NCI-H2107 (cell line): ENCODE data around the gene ANP32E.
"Not testable (repeated sequence)": the region's sequence is repeated elsewhere in the genome, so short reads cannot be mapped to it uniquely, and the experiment has no call there.

ENCODE experiments used
- DNase-seq: peaks from one replicate; lab custom pipeline; 2025; lab: John Stamatoyannopoulos, UW

Gene ANP32E

DNA sequence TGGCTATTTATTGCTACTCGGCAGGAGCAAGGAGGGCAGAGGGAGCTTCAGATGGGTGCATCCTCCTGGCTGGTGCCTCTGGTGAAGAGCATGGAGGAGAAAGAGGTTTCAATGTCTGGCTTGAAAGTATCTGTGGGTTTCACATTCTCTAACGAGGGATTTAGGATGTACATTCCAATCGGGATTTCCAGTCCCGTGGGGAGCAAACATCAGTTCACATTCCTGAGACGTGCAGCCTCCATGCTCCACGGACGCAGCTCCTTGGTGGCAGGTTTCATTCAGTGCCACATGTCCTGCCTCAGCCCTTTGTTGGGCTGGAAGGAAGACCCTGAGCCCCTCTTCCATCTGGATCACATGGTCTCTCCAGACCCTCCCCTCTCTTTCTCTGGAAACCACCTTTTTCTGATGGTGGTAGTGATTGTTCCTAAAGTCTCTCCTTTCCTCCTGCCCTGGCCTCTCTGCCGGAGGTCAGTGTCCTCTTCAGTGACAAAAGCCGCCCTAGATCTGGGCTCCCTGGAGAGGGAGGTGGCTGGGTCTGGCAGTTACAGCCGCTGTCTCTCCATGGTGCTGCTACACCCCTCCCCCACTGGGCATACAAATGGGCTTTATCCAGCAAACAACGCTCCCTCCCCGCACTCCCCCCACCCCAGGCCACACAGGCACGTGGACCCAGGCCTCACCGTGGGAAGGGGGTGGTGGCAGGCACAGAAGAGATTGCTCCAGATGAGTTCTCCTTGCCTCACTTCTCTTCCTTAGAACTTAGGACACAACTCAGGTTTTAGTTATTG lies 20.8 kb upstream of the ANP32E start:
- no peak for DNase-seq

DNA sequence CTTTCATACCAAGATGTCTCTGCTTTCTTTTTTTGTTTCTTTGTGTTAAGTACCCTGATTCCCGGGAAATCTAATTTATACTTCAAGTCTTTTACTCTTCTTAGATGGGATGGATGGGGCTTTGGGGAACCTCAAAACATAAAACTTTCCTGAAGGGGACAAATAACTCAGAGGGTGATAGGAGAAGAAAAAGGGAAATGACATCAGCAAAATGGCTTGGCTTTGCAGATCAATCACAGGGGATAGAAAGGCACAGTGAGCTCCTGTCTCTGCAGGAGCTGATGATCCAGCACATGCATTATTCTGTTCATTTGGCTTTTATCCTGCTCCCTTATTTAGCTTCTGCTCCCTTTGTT lies 20.3 kb upstream of the ANP32E start:
- no peak for DNase-seq

DNA sequence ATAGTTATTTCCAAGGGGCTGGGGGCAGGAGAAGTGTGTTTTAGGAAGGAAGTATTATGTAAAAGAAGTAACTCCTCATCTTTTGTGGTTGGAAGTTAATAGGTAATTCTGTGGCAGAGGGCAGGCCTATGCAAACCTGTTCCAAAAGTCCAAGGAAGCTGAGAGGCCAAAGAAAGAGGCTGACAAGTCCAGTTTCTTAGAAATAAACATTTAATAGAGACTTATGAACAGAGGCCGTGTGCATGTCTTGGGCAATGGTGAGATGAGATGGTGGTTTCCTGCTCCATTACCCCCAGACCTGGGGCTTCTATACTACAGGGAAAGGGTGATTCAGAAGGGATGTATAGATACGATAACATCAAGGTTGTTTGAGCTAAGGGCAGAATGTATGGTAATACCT lies 14.0 kb upstream of the ANP32E start:
- DNase-seq = no peak

DNA sequence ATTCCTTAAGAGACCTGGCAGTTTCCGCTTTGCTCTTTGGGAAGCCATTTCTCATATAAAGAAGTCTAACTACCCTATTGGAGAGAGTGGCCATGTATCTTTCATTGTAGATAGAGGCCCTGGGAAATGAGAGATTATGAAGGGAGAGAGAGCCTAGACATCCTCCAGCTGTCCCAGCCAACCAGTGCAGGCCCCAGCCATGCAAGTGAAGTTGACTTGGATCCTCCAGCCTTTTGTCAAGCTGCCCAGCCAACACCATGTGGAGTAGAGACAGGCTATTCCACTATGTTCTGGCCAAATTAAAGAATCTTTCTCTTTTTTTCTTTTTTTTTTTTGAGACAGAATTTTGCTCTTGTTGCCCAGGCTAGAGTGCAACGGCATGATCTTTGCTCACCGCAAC lies 7.1 kb upstream of the ANP32E start:
- DNase-seq = no peak

DNA sequence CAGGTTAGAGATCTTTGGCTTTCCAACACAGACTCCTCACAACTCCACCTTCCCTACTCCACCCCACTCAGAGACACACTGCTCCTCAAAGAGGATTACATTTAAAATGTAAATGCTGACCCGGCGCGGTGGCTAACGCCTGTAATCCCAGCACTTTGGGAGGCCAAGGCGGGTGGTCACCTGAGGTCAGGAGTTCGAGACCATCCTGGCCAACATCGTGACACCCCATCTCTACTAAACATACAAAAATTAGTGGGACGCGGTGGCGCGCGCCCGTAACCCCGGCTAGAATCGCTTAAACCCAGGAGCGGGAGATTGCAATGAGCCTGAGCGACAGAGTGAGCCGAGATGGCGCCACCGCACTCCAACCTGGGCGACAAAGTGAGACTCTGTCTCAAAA lies 1.8 kb upstream of the ANP32E start:
- no peak for DNase-seq

DNA sequence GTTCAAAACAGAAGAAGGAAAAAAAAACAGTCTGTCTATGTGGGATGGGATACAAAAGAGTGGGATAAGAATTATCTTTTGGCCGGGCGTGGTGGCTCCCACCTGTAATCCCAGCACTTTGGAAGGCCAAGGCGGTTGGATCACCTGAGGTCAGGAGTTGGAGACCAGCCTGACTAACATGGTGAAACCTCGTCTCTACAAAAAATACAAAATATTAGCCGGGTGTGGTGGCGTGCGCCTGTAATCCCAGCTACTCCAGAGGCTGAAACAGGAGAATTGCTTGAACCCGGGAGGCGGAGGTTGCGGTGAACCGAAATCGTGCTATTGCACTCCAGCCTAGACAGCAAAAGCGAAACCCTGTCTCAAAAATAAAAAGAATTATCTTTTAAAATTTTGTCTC lies 1.3 kb upstream of the ANP32E start:
- DNase-seq = not testable (repeated sequence)

DNA sequence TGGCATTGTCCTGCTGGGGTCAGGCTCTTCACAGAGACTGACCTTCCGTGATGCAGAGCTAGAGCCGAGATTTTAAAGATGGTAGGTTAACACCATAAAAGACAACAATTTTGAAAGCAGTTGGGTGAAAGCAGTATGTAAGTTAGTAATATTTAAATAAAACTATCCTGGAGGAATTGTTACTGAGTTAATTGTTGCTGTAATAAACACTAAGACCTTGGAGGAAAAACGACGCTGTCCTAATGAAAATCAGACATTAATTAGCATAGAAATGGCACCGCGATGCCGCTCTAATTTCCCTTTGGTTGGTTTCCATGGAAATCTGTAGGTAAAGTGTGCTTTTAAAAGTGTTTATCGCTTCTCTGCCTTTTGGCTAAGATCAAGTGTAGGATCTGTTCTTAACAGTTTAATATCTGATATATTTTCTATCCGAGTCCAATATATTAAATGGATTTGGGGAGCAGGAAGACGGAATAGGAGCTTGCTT lies 745 bp upstream of the ANP32E start:
- DNase-seq = no peak

DNA sequence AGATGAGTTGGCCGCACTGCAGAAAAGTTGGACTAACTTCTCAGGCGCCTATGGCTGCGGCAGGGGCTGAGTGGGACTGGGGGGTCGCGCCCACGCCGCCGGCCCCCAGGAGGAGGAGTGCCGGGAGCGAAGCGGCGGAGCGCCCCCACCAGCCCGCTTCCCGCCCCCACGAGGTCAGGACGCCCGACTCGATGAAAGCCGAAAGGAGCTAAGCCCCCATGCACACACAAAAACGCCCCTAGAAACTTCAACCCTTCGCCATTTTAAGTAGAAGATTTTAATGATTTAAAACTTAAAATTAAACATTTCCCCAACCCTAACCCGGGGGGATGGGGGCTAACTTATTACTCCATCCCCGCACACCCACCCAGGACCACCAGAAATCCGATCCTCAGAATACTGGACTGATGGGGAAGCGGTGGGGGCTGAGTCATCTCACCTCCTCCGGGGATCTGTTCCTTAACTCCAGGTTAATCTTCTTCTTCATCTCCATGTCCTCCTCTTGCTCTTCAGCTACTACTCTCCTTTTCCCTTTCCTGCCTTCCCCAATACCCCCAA lies 539 bp downstream of the ANP32E start:
- no peak for DNase-seq

DNA sequence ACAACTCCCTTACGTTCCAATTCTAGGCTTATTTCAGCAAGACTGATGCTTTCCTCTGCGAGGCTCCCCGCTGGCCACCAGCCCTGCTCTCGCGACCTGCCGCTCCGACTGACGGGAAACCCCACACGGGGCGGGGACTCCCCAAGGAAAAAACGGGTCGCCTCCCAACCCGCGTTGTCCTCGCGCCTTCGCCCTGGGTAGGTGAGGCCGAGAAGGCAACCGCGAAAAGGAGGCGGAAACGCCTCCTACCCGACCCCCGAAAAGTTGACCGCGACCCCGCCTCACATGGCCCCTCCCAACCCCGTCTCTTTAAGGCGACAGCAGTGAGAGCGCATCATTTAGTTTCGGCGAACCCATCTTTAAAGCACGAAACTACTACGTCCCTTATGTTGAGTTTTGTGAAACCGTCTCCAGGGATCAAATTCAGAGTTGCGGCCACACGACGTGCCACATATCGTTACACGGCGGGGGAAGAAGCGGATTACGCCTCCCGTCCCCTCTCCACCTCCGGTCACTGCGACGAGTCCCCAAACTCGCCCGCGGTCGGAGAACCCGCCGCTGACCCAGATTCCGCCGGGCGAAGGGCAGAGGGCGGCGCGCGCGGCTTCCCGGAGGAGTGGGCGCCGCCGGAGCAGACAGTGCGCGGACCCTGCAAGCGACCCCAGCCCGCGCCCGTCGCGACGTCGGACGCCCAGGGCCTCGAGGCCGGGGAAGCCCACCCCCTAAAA lies 1.2 kb downstream of the ANP32E start:
- peak; percentile 62 for DNase-seq

DNA sequence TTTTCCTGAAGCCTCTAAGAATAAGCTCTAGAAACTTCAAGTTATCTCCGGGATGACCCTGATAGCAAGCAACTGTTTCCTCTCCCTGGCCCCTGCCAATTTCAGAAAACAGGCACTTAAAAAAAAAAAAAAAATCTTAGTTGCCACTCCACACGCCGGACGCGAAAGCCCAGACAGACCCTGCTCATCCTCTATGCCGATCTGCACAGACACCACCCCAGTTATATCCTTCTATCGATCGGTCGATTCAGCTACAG lies 1.7 kb downstream of the ANP32E start:
- DNase-seq = no peak

DNA sequence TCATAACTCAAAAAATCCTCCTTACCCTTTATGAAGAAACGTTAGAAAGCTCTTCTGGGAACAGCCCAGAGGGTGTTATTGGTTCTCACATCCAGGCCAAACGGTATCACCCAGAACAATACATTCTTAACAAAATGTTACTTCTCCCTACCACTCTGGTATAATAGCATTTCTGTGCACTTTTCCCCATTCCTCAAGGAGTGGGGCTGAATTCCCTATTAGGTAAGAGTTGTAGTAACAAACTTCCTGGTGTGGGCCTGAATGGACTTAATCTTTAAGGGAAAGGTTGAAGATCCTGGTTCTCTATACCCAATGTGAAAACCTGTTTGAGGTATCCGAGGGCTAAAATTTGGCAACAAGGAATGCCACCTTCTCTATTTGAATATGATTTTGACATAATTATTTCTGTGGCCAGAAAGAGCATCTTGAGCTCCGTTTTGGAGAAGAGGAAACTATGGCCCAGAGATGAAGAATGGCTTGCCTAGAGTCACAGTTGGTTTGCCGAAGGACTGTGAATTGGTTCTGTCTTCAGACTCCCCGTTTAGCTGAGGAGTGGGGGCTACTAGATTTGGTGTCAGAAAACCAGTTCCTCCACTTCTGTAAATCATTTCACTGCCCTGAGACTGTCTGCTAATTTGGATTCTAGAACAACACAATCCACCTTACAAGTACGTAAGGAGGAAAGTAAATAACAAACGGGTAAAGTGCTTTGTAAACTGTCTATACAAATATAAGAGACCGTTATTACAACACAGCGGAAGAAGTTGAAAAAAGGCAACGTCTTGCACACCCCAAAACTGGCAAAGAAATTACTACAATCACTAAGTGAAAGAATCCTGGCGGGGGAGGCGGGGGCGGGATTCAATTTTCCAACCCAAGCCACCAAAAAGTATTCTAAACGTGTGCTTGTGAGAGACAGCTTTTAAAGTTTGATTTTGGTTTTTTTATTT lies 2.3 kb downstream of the ANP32E start:
- DNase-seq = no peak

DNA sequence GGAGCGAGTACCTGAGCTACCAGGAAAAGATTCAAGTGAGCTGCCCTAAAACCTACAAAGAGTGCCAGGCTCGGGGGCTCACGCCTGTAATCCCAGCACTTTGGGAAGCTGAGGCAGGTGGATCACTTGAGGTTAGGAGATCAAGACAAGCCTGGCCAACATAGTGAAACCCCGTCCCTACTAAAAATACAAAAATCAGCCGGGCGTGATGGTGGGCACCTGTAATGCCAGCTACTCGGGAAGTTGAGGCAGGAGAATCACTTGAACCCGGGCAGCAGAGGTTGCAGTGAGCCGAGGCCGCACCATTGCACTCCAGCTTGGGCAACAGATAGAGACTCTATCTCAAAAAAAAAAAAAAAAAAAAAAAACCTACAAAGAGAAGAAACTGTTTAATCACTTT lies 3.0 kb downstream of the ANP32E start:
- DNase-seq = not testable (repeated sequence)

DNA sequence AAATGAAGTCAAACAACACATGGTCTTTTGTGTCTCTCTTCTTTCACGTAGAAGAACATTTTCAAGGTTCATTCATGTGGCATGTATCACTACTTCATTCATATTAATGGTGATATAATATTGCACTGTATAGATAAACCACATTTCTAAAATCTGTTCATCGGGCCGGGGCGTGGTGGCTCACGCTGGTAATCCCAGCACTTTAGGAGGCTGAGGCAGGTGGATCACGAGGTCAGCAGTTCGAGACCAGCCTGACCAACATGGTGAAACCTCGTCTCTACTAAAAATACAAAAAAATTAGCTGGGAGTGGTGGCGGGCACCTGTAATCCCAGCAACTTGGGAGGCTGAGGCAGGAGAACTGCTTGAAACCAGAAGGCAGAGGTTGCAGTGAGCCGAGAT lies 7.7 kb downstream of the ANP32E start:
- not testable (repeated sequence) for DNase-seq

DNA sequence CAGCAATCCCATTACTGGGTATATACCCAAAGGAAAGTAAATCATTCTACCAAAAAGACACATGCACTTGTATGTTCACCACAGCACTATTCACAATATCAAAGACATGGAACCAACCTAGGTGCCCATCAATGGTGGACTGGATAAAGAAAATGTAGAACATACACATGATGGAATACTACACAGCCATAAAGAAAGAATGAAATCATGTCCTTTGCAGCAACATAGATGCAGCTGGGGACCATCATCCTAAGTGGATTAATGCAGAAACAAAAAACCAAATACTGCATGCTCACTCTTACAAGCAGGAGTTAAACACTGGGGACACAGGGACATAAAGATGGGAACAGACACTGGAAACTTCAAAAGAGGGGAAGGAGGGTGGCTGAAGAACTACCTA lies 8.7 kb downstream of the ANP32E start:
- DNase-seq = no peak

DNA sequence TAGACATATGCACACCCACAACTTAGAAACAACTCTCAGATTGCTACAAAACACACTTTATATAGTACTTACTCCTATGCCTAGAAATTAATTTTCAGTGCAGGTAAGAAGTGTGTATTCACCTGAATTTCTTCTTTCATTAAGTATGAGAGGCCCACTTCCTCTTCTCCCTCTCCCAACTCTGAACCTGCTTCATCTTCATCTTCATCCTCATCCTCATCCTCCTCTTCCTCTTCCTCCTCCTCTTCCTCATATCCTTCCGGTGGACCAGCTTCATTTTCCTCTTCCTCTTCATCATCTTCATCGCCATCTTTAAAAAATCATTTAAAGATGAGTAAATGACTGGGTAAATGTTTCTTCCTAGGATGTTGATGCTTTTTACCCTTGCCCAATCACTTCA lies 9.4 kb downstream of the ANP32E start:
- no peak for DNase-seq

DNA sequence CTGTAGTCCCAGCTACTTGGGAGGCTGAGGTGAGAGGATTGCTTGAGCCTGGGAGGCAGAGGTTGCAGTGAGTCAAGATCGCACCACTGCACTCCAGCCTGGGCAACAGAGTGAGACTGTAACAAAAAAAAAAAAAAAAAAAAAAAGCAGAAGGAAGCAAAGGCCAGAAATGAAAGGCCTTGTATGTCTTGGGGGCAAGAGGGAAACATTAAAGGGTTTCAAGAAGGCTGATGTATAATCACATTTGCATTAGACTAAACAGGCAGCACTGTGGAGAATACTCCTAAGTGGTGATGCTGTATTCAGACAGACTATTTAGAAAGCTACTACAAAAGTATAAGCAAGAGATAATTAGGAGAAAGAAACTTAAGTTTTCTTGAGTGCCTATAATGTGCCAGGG lies 10.4 kb downstream of the ANP32E start:
- no peak for DNase-seq

DNA sequence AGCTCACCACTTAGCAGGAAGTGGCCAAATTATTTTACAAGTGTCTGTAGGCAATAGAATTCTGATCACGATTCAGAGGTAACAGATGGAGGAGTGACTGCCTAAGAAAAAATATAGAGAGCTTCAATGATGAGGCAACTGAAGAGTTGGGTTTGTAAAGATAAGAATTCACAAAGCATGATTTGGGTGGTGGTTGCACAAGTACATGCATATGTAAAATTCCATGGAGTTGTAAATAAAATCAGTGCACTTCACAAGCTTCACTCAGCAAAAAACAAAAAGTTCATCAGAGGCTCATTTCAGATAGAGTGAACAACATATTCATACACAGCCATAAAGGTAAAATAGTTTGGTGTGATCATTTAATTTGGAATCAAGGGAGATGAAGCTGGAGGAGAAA lies 10.9 kb downstream of the ANP32E start:
- no peak for DNase-seq

DNA sequence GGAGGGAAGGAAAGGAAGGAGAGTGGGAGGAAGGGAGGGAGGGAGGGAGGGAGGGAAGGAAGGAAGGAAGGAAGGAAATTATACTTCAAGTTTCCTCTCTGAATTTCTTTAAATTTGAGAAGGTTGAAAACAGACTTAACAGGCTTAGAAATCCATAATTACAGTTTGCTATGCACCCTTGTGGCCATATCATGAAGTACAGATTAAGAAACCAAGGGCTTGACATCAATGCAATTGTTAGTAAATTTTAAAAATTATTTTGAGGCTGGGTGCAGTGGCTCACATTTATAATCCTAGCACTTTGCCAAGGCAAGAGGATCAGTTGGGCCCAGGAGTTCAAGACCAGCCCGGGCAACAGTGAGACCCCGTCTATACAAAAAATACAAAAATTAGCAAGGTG lies 14.4 kb downstream of the ANP32E start:
- DNase-seq = no peak

DNA sequence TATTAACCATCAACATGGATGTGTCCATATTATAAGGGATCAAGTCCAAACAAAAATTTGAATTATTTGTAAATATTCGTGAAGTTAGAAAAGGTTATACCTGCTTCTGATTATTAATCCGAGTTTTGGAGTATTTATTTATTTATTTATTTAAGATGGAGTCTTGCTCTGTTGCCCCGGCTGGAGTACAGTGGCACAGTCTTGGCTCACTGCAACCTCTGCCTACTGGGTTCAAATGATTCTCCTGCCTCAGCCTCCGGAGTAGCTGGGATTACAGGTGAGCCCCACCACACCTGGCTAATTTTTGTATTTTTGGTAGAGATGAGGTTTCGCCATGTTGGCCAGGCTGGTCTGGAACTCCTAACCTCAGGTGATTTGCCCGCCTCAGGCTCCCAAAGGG lies 20.1 kb downstream of the ANP32E start:
- not testable (repeated sequence) for DNase-seq

DNA sequence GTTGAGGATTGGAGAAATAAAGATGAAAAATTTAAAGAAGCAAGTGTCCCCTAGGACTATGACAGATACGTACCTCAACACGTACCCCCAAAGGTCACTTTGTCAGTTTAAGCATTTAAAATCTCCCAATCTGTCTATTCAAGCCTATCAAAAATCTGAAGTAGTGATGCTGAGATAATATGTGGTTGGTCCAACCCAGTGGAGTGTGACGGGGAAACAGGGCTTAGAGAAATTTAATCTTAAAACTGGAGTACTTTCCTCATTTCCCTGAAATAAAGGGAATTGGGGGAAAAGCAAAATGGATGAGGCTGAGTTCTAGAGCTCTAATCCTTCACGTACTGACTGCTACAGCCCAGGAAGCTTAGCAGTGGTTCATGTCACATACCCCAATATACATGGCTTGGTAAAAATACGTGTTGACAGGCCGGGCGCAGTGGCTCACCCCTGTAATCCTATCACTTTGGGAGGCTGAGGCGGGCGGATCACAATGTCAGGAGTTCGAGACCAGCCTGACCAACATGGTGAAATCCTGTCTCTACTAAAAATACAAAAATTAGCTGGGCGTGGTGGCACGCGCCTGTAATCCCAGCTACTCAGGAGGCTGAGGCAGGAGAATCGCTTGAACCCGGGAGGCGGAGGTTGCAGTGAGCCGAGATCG lies 21.7 kb downstream of the ANP32E start:
- not testable (repeated sequence) for DNase-seq

DNA sequence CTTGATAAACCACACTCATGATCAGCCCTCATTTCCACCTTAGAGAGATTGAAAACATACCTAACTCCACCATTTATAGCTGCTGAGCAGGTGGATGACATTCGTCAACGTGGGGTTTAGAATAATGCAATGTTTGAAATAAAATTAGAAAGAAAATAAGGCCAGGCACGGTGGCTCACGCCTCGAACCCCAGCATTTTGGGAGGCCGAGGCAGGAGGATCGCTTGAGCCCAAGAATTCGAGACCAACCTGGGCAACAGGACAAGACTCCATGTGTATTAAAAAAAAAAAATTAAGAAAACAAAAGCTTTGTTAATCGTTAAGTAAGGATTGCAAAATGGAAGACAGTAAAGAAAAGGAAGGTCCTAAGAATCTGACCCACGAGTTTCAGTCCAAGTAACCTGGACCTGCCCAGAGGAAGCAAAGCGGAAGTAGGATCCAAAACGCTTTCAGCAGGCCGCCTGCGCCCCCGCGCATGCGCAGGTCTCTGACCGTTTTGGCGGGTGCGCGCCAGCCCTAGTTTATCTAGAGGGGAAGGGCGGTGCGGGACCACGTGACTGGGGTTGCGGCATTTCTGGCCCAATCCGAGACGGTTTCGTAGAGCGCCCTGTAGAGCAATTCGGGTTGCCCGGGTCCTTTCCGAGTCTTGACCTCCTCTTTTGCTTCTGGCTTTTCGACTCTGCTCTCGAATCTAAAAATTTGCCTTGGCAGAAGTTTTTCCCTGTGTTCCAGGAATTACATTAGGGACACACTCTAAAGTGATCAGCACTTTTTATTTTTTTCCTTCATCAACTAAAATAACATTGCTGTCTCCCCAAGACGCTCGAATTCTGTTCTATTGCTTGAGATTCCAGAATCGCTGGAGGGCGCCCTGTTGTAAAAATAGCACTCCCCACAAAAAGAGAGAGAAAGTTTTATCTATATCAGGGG lies 22.5 kb downstream of the ANP32E start:
- peak; percentile 94 for DNase-seq
